GM23338 (cell line): ENCODE data around the gene GPSM1. TPM values are rescaled to one million over a fixed set of nuclear protein-coding genes. Genes with fewer than 3 reads are reported as not detected.

Source experiments
- ATAC-seq: fragments of 200-7000 bp; cut with Tn5 transposase; 3 replicates; pipeline ENCODE4 v1.9.1; 2020
- DNase-seq: peaks from one replicate; pipeline ENCODE4 v3.0.0-alpha.2; 2015; ENCODE audit warnings: low spot score
- H2AFZ ChIP-seq: fragments of 200-600 bp; sonication (generic); 2 replicates; pipeline ENCODE4 v1.8.0; 2016; ENCODE audit warnings: antibody characterized with exemption, mild to moderate bottlenecking, moderate library complexity
- H3F3A ChIP-seq: fragments of 200-600 bp; sonication (generic); replicated peaks from 2 replicates; pipeline ENCODE4 v1.8.0; 2017; ENCODE audit warnings: antibody characterized with exemption, mixed run types, low read depth
- H3K27ac ChIP-seq: fragments of 200-600 bp; sonication (generic); 2 replicates; pipeline ENCODE4 v1.6.1; 2016; ENCODE audit warnings: low read depth
- H3K27me3 ChIP-seq: fragments of 200-600 bp; sonication (generic); 2 replicates; pipeline ENCODE4 v1.8.0; 2016; ENCODE audit warnings: mild to moderate bottlenecking, mixed run types, moderate library complexity; ENCODE audit not compliant: insufficient read depth
- H3K36me3 ChIP-seq: fragments of 200-600 bp; sonication (generic); 2 replicates; pipeline ENCODE4 v1.8.0; 2016; ENCODE audit warnings: mild to moderate bottlenecking; ENCODE audit not compliant: insufficient read depth
- H3K4me1 ChIP-seq: fragments of 200-600 bp; sonication (generic); 2 replicates; pipeline ENCODE4 v1.8.0; 2016; ENCODE audit warnings: mild to moderate bottlenecking, moderate library complexity; ENCODE audit not compliant: insufficient read depth
- H3K4me2 ChIP-seq: fragments of 200-600 bp; sonication (generic); 2 replicates; pipeline ENCODE4 v1.7.1; 2017; ENCODE audit warnings: mixed run types
- H3K4me3 ChIP-seq: fragments of 200-600 bp; sonication (generic); 2 replicates; pipeline ENCODE4 v1.6.1; 2016; ENCODE audit warnings: mixed run types
- H3K79me2 ChIP-seq: fragments of 200-600 bp; sonication (generic); replicated peaks from 2 replicates; pipeline ENCODE4 v1.8.0; 2017; ENCODE audit warnings: mild to moderate bottlenecking; ENCODE audit not compliant: insufficient read depth
- H3K9me2 ChIP-seq: fragments of 200-600 bp; sonication (generic); 2 replicates; pipeline ENCODE4 v1.8.0; 2017; ENCODE audit not compliant: insufficient read depth
- H4K20me1 ChIP-seq: fragments of 200-600 bp; sonication (generic); replicated peaks from 2 replicates; pipeline ENCODE4 v1.8.0; 2017; ENCODE audit warnings: mild to moderate bottlenecking; ENCODE audit not compliant: insufficient read depth
- H3K27ac Mint-ChIP-seq: 2 replicates; pipeline ENCODE4 v1.8.0; 2020; ENCODE audit warnings: inconsistent platforms, mild to moderate bottlenecking, moderate library complexity, mixed read lengths
- H3K27me3 Mint-ChIP-seq: 3 replicates; pipeline ENCODE4 v1.8.0; 2022; ENCODE audit warnings: low read depth, mild to moderate bottlenecking, moderate library complexity, mixed read lengths, inconsistent platforms; ENCODE audit not compliant: insufficient read depth, poor library complexity
- H3K36me3 Mint-ChIP-seq: 3 replicates; pipeline ENCODE4 v1.8.0; 2021; ENCODE audit warnings: low read depth, mild to moderate bottlenecking, inconsistent platforms, moderate library complexity, mixed read lengths
- H3K4me1 Mint-ChIP-seq: 3 replicates; pipeline ENCODE4 v1.8.0; 2020; ENCODE audit warnings: mild to moderate bottlenecking, inconsistent platforms, mixed read lengths
- H3K4me3 Mint-ChIP-seq: 3 replicates; pipeline ENCODE4 v1.8.0; 2021; ENCODE audit warnings: moderate library complexity, mild to moderate bottlenecking, inconsistent platforms, mixed read lengths
- H3K9me3 Mint-ChIP-seq: 3 replicates; pipeline ENCODE4 v1.8.0; 2020; ENCODE audit warnings: moderate library complexity, mild to moderate bottlenecking, inconsistent platforms, mixed read lengths
- CREB1 ChIP-seq: fragments of 250-450 bp; sonication (Bioruptor Pico); IDR thresholded peaks from 2 replicates; pipeline ENCODE4 v1.5.0; 2020; ENCODE audit warnings: low read depth, mild to moderate bottlenecking, moderate library complexity
- ETS1 ChIP-seq: IDR thresholded peaks from 2 replicates; pipeline ENCODE4 v1.6.1; 2016; ENCODE audit warnings: antibody characterized with exemption
- EZH2 ChIP-seq: fragments of 200-600 bp; sonication (generic); IDR thresholded peaks from one replicate; pipeline ENCODE4 v1.8.0; 2017; ENCODE audit warnings: antibody characterized with exemption, mild to moderate bottlenecking, low read depth; ENCODE audit not compliant: unreplicated experiment
- EZH2phosphoT487 ChIP-seq: fragments of 200-600 bp; sonication (generic); IDR thresholded peaks from one replicate; pipeline ENCODE4 v1.8.1; 2018; ENCODE audit warnings: antibody characterized with exemption; ENCODE audit not compliant: unreplicated experiment
- JUNB ChIP-seq: IDR thresholded peaks from one replicate; pipeline ENCODE4 v1.6.1; 2016; ENCODE audit warnings: antibody characterized with exemption; ENCODE audit not compliant: unreplicated experiment
- NANOG ChIP-seq: IDR thresholded peaks from 2 replicates; pipeline ENCODE4 v1.6.1; 2016; ENCODE audit warnings: antibody characterized with exemption, borderline replicate concordance
- POLR2AphosphoS5 ChIP-seq: IDR thresholded peaks from 2 replicates; pipeline ENCODE4 v1.6.1; 2016; ENCODE audit warnings: antibody characterized with exemption, low read depth
- REST ChIP-seq: IDR thresholded peaks from one replicate; pipeline ENCODE4 v1.6.1; 2018; ENCODE audit warnings: antibody characterized with exemption; ENCODE audit not compliant: unreplicated experiment
- STAT1 ChIP-seq: IDR thresholded peaks from one replicate; pipeline ENCODE4 v1.6.1; 2016; ENCODE audit warnings: antibody characterized with exemption; ENCODE audit not compliant: unreplicated experiment
- ZNF114 ChIP-seq: fragments of 250-450 bp; sonication (Bioruptor Pico); IDR thresholded peaks from 2 replicates; pipeline ENCODE4 v1.5.0; 2020; ENCODE audit warnings: mild to moderate bottlenecking, moderate library complexity
- ZNF331 ChIP-seq: fragments of 250-450 bp; sonication (Bioruptor Pico); IDR thresholded peaks from 2 replicates; pipeline ENCODE4 v1.5.0; 2020; ENCODE audit warnings: low read depth, mild to moderate bottlenecking, moderate library complexity
- ZNF462 ChIP-seq: fragments of 250-450 bp; sonication (Bioruptor Pico); IDR thresholded peaks from 2 replicates; pipeline ENCODE4 v1.5.0; 2020; ENCODE audit warnings: mild to moderate bottlenecking, moderate library complexity
- polyA plus RNA-seq: library from polyadenylated mRNA; unstranded; fragments of >200 nt; fragmentation: Nextera tagmentation; extraction: Ambion mirVana; gene quantifications from 2 replicates; pipeline ENCODE4 v1.2.1, GENCODE V29; 2016
- total RNA-seq: library from RNA; depleted of rRNA; stranded (reverse); fragments of >200 nt; shearing (Covaris generic); gene quantifications from 2 replicates; pipeline ENCODE4 v1.2.3, GENCODE V29; 2014

Gene GPSM1
- total and polyA plus RNA-seq, 2 experiments from 2014 or later: 4.8 to 23.2 TPM

GRCh38 chr9:136335296-136336155 lies 8.2 kb downstream of the GPSM1 start:
- H3K9me3 Mint-ChIP-seq: no peaks in the 10 kb centered on the region
- DNase-seq (no peak), ATAC-seq (no peak)
- peaks cover 8% of the 10 kb centered on the region for H3K27me3 Mint-ChIP-seq
- TF ChIP-seq ZNF114 (CRISPR knock-in tag) (no peak), JUNB (no peak), POLR2AphosphoS5 (no peak), STAT1 (no peak), EZH2 (no peak), ZNF462 (CRISPR knock-in tag) (no peak), REST (no peak), NANOG (no peak), EZH2phosphoT487 (no peak), ZNF331 (CRISPR knock-in tag) (no peak), ETS1 (no peak), CREB1 (CRISPR knock-in tag) (no peak)
- no peaks in the 10 kb centered on the region for H3K36me3 Mint-ChIP-seq
- H2AFZ ChIP-seq: no peak overlapping the region
- H3K9me2 ChIP-seq: no peaks in the 10 kb centered on the region
- no peaks in the 10 kb centered on the region for H3K79me2 ChIP-seq
- H3K27ac ChIP-seq: no peak overlapping the region
- no peaks in the 10 kb centered on the region for H3K4me1 ChIP-seq
- H3F3A ChIP-seq: no peaks in the 10 kb centered on the region; the same call in 1 of the 2 replicates
- H3K36me3 ChIP-seq: no peaks in the 10 kb centered on the region
- H3K27ac Mint-ChIP-seq: no peak overlapping the region
- H3K4me1 Mint-ChIP-seq: no peaks in the 10 kb centered on the region; the same call in 1 of the 3 replicates
- H3K27me3 ChIP-seq: no peaks in the 10 kb centered on the region
- H4K20me1 ChIP-seq: no peaks in the 10 kb centered on the region
- H3K4me2 ChIP-seq: no peak overlapping the region
- H3K4me3 Mint-ChIP-seq: no peak overlapping the region
- H3K4me3 ChIP-seq: no peak overlapping the region
